RWPE2 (cell line): ENCODE results near the gene HVCN1.

Experiments used
- ATAC-seq: fragments of 200-7000 bp; cut with Tn5 transposase; 3 replicates; pipeline ENCODE4 v1.9.1; 2021; ENCODE audit warnings: low read depth
- DNase-seq: peaks from one replicate; pipeline ENCODE4 v3.0.0-alpha.2; 2020; ENCODE audit warnings: low spot score
- H3K27ac ChIP-seq: fragments of 450-650 bp; 2 replicates; pipeline ENCODE4 v1.5.1; 2017; ENCODE audit warnings: mild to moderate bottlenecking; ENCODE audit not compliant: poor library complexity, severe bottlenecking
- H3K27me3 ChIP-seq: fragments of 250-450 bp; sonication (Bioruptor Pico); 2 replicates; pipeline ENCODE4 v1.5.1; 2021; ENCODE audit warnings: mild to moderate bottlenecking, moderate library complexity; ENCODE audit not compliant: insufficient read depth, poor library complexity, severe bottlenecking
- H3K36me3 ChIP-seq: fragments of 250-450 bp; sonication (Bioruptor Pico); 2 replicates; pipeline ENCODE4 v1.5.1; 2020; ENCODE audit warnings: low read depth, mild to moderate bottlenecking, moderate library complexity
- H3K4me1 ChIP-seq: fragments of 250-450 bp; sonication (Bioruptor Pico); 2 replicates; pipeline ENCODE4 v1.5.1; 2021; ENCODE audit warnings: mild to moderate bottlenecking, moderate library complexity; ENCODE audit not compliant: insufficient read depth, poor library complexity, severe bottlenecking
- H3K4me3 ChIP-seq: fragments of 250-450 bp; sonication (Bioruptor Pico); 2 replicates; pipeline ENCODE4 v1.5.1; 2021; ENCODE audit warnings: mild to moderate bottlenecking, moderate library complexity; ENCODE audit not compliant: severe bottlenecking
- H3K9me3 ChIP-seq: fragments of 250-450 bp; sonication (Bioruptor Pico); 2 replicates; pipeline ENCODE4 v1.5.1; 2021; ENCODE audit warnings: mild to moderate bottlenecking, moderate library complexity; ENCODE audit not compliant: severe bottlenecking
- TF ChIP-seq, protein P1 (sequence below): fragments of 450-650 bp; IDR thresholded peaks from one replicate; pipeline ENCODE4 v1.5.1; 2017; ENCODE audit warnings: mild to moderate bottlenecking, moderate library complexity; ENCODE audit not compliant: poor library complexity, severe bottlenecking

The HVCN1 gene

DNA sequence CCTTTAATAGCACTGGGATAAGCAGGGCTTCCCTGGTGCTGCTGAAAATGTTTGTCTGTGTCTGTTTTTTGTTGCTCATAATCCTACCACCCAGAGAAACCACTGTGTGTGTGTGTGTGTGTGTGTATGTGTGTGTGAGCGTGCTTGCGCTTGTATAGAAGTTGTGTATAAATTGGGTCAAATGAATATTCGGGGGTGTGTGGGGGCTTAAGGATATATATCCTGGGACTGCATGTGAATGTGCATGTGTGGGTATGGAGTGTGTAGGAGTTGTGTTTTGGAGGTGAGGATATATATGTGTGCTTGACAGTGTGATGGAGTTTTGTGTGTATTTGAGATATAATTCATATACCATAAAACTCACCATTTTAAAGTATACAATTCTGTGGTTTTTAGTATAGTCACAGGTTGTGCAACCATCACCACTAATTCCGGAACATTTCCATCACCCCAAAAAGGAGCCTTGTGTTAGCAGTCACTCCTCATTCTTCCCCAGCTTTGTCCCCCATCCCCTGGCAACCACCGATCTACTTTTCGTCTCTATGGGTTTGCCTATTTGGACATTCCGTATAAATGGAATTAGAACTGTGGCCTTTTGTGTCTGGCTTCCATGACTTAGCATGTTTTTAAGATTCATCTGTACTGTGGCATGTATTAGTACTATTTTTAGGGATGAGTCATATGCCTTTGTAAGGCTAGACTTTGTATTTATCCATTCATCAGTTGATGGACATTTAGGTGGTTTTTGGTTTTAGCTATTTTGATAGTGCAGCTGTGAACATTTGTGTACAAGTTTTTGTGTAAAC, 49.4 kb downstream of the HVCN1 start:
- Histone ChIP-seq H3K4me1 (peaks cover 4% of the 10 kb centered on the region), H3K9me3 (no peaks in the 10 kb centered on the region), H3K27ac (no peak overlapping the region), H3K36me3 (0 out of 2 replicates have a peak, but pooled peaks cover 5% of the 10 kb centered on the region), H3K4me3 (no peak overlapping the region), H3K27me3 (no peaks in the 10 kb centered on the region)
- TF ChIP-seq, protein P1, sequence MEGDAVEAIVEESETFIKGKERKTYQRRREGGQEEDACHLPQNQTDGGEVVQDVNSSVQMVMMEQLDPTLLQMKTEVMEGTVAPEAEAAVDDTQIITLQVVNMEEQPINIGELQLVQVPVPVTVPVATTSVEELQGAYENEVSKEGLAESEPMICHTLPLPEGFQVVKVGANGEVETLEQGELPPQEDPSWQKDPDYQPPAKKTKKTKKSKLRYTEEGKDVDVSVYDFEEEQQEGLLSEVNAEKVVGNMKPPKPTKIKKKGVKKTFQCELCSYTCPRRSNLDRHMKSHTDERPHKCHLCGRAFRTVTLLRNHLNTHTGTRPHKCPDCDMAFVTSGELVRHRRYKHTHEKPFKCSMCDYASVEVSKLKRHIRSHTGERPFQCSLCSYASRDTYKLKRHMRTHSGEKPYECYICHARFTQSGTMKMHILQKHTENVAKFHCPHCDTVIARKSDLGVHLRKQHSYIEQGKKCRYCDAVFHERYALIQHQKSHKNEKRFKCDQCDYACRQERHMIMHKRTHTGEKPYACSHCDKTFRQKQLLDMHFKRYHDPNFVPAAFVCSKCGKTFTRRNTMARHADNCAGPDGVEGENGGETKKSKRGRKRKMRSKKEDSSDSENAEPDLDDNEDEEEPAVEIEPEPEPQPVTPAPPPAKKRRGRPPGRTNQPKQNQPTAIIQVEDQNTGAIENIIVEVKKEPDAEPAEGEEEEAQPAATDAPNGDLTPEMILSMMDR: no peak
- peak; percentile 65 for ATAC-seq
- DNase-seq: no peak

DNA sequence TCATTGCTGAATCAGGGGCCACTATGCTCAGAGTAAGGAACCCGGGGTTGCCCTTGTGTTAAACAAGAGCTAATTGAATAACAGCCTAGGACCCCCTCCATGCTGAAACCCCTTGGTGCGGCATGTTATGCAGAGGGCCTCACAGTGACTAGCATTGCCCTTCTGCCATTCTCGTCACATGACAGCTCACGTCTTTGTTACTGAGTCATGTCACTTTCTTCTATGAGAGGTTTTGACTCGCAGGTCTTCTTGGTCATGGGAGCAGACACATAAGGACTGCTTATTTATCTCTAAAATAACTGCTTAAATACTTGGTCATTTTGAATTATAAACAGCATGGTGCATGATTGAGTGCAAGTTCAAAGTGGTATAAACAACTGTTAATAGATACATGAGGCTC, 50.1 kb downstream of the HVCN1 start:
- Histone ChIP-seq H3K36me3 (0 out of 2 replicates have a peak, but pooled peaks cover 9% of the 10 kb centered on the region), H3K4me3 (no peak overlapping the region), H3K4me1 (peaks cover 4% of the 10 kb centered on the region), H3K27me3 (no peaks in the 10 kb centered on the region), H3K9me3 (no peaks in the 10 kb centered on the region), H3K27ac (no peak overlapping the region)
- ATAC-seq (no peak), DNase-seq (no peak)
- TF ChIP-seq, protein P1: no peak

DNA sequence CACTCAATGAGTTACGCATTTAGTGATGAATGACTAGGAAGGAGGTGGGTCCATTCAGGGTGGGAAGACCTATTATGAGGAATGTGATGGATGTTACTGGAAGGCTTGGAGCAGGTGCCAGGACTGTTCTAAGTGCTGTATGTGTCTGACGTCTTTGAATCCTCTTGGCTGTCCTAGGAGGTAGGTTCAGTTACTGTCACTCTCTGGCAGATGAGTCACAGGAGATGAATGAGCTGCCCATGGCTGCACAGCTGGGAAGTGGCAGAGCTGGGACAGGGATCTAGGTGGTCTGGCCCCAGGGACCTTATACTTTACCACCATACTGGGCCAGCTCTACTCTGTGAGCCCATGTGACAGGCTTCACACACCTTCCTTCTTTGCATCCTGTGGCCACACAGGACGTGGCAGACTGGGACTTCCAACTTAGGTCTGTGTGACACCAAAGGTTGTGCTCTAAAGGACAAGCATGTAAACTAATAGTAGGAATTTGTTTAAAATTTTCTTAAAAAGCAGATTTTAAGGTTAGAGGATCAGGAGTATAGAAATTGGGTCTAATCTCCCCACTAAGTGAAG, 51.0 kb downstream of the HVCN1 start:
- Histone ChIP-seq H3K36me3 (0 out of 2 replicates have a peak, but pooled peaks cover 4% of the 10 kb centered on the region), H3K9me3 (no peaks in the 10 kb centered on the region), H3K4me3 (no peak overlapping the region), H3K27ac (no peak overlapping the region), H3K27me3 (no peaks in the 10 kb centered on the region), H3K4me1 (peaks cover 4% of the 10 kb centered on the region)
- ATAC-seq: no peak
- no peak for DNase-seq
- TF ChIP-seq, protein P1: no peak

- H3K4me1 ChIP-seq: peaks cover 4% of the 10 kb centered on the region
- no peaks in the 10 kb centered on the region for H3K27me3 ChIP-seq
- DNase-seq (no peak), ATAC-seq (no peak)
- no peaks in the 10 kb centered on the region for H3K9me3 ChIP-seq
- H3K36me3 ChIP-seq: 0 out of 2 replicates have a peak, but pooled peaks cover 4% of the 10 kb centered on the region
- no peak overlapping the region for H3K27ac ChIP-seq
- TF ChIP-seq, protein P1: no peak
- no peak overlapping the region for H3K4me3 ChIP-seq
Observed at GRCh38 chr12:110636516-110636915, 52.4 kb downstream of the HVCN1 start.

DNA sequence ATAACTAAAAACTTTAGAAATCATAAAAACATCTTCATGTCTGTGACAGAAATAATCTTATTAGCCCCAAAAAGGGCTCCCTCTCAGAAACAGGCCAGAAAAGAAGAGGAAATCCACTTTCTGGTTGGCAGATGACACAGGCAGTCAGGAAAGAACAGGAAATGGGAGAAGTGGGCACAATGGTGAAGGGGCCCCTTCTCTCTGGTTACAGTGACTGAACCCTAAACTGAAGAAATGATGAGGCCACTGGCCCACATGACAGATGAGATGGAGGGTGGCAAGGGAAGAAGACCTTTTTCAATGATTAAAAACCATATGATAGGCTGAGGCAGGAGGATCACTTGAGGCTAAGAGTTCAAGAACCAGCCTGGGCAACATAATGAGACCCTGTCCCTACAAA, 53.9 kb downstream of the HVCN1 start:
- Histone ChIP-seq H3K4me3 (no peak overlapping the region), H3K9me3 (no peaks in the 10 kb centered on the region), H3K36me3 (0 out of 2 replicates have a peak, but pooled peaks cover 4% of the 10 kb centered on the region), H3K27me3 (no peaks in the 10 kb centered on the region), H3K4me1 (peaks cover 4% of the 10 kb centered on the region), H3K27ac (no peak overlapping the region)
- DNase-seq (no peak), ATAC-seq (no peak)
- TF ChIP-seq, protein P1: no peak
